HG02588 (cell line): ENCODE results near the gene PTGR2.
"Not testable (repeated sequence)": the region's sequence is repeated elsewhere in the genome, so short reads cannot be mapped to it uniquely, and the experiment has no call there.

Source experiments
- ATAC-seq: cut with Tn5 transposase; IDR thresholded peaks from one replicate; pipeline ENCODE4 v1.9.1; 2021; ENCODE audit warnings: mild to moderate bottlenecking, moderate library complexity; ENCODE audit not compliant: unreplicated experiment

Gene PTGR2

DNA sequence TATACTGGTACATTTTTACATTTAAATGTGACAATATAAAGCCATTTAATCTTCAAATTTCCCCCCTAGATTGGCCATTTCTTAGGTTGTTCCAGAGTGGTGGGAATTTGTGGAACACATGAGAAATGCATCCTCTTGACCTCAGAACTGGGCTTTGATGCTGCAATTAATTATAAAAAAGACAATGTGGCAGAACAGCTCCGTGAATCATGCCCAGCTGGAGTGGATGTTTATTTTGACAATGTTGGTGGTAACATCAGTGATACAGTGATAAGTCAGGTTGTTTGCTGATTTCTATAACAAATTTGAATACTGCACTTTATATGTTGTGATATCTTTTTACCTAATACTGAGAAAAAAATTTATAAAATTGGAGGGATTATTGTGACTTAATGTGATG lies 27.4 kb downstream of the PTGR2 start:
- ATAC-seq = no peak

DNA sequence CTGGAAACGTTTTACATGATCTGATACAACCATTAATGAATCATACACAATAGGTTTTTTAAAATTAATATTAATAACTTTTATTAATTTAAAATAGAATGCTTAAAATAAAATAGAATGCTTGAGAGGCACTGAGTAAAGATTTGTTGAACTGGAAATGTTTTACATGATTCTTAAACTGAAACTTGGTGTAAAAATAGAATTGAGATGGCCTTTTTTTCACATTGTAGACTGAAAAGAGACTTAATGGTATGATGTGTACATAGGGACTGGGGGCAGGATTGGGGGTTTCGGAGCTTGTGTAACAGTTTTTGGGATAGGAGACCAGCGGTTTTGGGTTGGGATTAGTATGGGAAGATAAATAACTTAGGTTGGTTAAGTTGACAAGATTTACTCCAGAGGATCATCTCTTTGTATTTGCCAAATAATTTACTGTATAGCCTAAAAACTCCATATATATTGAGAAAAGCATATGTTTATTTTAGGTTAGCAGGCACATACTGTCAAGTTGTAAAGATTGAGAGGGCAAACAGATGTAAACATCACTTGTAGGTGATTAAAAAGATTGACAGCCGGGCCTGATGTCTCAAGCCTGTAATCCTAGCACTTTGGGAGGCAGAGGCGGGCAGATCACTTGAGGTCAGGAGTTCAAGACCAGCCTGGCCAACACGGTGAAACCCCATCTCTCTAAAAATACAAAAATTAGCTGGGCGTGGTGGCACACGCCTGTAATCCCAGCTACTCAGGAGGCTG lies 33.0 kb downstream of the PTGR2 start:
- ATAC-seq = no peak

DNA sequence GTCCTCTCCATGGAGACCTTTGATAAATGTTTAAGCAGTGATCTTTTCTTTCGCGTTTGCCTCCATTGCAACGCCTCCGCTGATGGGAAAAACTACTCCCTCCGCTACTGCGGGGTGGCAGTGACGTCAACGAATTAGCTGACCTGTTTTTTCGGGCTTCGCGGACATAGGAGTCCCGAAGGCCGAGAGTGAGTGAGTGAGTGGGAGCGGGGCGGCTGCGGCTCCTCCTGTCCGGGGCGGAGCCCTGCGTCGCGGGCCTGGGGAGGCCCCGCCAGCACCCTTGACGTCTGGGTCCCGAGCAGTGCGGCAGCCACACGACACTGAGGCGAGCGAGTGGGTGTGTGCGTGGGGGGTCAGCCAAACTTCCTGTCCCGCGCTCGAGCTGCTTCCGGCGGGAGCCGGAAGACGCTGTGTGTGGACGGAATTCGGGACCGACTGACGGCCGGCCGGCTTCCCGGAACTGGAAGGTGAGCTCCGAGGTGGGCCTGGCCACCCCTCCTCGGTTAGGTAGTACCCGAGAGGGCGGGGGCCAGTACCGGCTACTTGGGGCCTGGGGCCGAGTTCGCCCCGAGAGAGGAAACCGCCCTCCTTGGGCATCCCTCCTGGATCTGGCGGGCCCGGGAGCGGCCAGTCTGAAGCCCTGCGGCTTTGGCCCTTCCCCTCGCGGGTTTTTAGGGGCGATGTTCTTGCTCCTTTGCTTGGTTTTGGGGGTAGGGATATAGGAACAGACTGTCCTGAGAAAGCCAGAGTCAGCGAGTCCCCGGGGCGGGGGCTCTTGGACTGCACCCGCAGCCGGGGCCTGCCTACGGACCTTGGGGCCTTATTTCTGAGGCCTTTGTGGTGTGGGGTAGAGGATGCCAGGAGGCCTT lies 35.1 kb downstream of the PTGR2 start, which contains the start of gene ZNF410:
ZNF410 (plus strand) TSS at position 411 of the 869 bp plus-strand sequence. CDS start 5,317 bp downstream, outside the sequence.
- ATAC-seq = peak; percentile 97

DNA sequence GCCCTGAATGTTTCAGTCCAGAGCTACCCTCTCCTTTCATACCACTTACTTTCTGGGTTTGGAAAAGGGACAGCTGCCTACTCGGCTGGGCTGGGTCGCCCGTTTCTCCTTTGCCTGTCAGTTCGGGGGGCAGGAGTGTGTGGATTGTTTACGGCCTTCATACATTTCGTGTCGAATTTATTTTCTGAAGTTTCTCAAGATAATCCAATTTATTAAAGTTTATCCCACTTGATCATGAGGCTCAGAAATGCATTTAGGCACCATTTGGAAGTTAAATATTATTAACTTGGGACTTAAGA lies 35.6 kb downstream of the PTGR2 start:
- ATAC-seq = no peak

DNA sequence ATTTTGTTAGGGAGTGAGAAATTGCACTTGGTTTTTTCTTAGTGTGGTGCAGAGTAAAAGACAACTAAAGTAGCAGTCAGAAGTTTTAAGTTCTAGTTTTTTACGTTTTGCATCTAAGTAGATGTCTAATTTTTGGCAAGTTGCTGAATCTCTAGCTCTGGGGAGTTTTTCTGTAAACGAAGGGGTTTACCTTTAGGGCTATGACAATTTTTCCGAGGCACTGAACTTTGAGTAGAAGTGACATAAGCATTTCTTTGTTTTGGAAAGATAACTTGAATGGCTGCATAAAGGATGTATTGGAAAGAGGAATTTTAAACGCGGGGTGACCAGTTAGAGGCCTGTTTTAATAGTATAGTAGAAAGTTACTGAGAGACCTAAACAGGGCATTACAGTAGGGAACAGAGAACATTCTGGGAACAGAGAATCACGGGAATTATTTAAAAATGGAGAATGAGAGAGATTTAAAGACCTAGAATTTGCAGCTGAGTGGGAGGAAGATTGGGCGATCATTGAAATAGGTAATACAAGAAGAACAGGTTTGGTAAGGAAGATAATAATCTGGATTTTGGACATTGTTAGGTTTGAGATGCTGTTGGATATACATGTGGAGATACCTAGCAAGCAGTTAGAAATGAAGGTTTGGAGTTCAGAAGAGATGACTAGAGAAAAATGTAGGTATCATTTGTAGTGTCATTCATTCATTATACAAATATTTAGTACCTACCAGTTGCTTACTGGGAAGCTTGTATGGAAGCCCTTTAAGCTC lies 36.2 kb downstream of the PTGR2 start:
- ATAC-seq = no peak

DNA sequence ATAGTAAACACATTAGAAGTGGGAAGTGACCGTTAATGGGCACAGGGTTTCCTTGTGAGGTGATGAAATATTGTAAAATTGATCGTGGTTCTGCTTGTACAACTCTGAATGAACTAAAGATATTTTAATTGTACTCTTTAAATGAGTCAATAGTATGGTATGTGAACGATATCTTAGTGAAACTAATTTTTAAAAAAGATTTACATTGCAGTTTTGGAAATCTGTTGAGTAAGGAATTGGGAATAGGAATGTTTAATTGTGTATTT lies 36.8 kb downstream of the PTGR2 start:
- ATAC-seq = no peak

DNA sequence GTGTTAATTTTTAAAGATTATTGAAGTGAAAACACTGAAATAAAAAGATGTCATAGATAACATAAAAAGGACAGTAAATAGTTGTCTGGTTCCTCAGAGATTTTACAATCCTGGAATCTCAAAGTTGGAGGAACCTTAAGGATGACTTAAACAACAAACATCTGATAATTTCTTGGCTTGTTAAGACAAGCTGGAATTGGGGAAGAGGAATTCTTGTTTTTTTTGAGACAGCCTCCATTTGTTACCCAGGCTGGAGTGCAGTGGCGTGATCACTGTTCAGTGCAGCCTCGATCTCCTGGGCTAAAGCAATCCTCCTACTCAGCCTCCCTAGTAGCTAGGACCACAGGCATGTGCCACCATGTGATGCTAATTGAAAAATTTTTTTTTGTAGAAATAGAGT lies 37.3 kb downstream of the PTGR2 start:
- ATAC-seq = no peak

DNA sequence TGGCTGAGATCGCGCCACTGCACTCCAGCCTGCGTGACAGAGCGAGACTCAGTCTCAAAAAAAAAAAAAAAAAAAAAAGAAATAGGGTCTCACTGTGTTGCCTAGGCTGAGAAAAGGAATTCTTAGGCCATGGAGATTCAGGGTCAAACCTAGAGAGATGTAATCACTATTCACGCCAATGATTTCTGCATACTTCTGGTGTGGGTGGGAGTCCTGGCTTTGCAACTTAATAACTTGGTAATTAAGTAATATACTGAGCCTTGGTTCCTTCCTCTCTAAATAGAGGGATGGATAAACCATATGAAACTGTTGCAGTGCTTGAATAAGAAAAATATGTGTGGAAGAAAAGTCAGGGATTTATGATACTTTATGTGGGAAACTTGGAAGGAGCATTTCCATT lies 37.7 kb downstream of the PTGR2 start:
- ATAC-seq = no peak

DNA sequence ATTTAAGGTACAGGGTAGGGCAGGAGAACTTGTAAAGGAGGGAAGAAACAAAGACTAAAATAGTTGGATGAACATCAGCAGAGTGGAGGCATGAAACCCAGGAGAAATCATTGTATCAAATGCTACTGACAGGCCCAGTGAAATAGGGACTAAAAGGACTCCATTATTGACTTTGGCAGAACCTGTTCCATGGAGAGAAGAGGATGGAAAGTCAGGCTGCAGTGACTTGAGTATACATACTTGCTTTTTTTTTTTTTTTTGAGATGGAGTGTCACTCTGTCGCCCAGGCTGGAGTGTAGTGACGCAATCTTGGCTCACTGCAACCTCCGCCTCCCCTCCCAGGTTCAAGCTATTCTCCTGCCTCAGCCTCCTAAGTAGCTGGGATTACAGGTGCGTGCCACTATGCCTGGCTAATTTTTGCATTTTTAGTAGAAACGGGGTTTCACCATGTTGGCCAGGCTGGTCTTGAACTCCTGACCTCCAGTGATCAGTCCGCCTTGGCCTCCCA lies 42.6 kb downstream of the PTGR2 start:
- ATAC-seq = not testable (repeated sequence)

DNA sequence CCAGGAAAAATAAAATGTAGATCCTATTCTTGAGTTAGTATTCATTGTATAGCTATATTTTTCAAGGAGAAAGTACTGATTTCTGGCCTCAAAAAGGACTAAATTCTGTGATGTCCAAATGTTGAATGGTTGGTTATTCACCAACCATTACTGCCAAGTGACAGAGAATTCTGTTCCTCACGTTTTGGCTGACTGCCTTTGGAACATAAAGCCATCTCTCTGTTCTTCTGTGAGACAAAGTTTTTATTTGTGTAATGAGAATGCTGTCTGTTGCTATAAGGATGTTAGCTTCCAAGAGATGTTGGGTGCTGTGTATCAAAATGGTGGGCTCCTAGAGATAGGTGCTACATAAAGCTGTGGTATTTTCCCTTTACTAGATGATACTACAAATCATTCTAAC lies 44.3 kb downstream of the PTGR2 start:
- no peak for ATAC-seq

DNA sequence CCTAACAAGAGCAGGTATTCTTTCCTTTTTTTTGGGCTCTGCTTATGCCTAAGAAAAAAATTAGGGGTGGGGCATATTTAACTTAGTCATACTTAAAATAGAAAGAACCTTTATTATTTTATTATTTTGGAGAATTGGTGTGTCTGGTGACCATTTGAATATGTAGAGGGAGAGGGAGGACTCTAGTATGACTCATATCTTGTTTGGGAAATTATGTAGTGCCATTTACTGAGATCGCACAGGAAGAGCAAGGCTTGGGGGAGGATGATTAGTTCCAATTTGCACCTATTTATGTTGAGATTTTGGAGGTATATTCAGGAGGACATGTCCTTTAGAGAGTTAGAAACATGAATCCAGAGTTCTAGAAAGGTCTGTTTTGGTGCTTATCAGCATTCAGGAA lies 44.9 kb downstream of the PTGR2 start:
- no peak for ATAC-seq

DNA sequence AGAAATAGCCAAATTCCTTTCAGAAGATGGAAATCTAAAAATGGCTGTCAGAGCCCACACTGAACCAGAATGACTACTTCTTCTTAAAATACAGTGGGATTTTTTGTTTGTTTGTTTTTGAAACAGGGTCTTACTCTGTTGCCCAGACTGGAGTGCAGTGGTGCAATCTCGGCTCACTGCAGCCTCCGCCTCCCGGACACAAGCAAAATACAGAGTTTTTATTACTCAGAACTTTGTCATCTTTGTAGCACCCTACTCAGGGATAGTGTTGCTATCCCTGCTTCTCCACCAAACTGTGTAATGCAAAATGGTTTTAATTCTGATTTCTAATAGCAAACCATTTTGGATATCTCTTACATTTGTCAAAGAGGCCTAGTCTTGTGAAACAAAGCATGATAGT lies 51.4 kb downstream of the PTGR2 start:
- no peak for ATAC-seq

DNA sequence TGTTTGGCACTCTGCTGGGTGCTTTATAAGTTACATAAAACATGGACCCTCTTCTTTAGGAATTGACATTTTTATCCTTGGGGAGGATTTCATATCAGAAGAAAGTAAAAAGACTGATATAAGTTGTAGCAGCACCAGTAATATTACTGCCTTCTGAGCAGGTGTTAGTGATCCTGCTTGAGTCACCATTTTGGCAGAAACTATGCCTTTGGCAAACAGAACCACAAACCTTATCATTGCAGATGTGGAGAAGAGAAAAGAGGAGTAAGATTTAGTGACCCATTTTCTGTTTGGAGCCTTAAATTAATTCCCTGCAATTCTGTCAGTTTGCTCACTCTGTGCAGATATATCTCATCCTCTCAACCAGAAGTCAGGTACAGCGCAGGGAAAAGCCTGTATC lies 58.0 kb downstream of the PTGR2 start:
- no peak for ATAC-seq

DNA sequence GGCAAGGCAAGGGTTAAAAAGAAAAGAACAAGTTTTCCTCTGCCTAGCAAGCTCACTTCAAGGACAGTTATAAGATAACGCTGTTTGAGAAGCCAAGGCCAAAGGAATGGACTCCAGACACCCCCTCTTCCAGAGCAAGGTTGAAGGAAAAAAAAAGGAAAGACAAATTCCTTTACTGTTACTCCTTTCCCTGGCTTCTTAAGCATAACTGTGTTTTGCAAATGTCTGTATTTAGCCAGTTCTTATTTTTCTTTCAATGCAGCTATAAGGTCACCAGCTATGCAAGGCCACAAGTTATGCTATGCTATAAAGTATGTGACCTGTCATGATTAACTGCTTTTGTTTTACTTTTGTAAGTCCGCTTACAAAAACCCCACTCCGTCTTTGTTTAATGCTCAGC lies 61.6 kb downstream of the PTGR2 start:
- no peak for ATAC-seq

DNA sequence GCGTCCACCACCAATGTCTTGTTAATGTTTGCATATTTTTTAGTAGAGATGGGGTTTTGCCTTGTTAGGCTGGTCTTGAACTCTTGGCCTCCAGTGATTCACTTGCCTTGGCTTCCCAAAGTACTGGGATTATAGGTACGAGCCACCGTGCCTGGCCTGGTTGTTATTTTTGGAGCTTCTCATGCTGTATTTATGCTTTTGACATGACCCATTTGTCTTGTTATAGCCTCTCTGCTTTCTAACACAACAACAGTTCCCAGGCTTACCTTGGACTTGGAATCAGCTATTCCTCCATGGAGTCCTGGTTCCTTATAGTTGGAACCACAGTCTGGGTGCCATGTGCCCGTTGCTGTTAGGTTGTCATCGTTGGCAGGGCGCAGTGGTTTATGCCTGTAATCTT lies 64.7 kb downstream of the PTGR2 start:
- ATAC-seq = no peak

DNA sequence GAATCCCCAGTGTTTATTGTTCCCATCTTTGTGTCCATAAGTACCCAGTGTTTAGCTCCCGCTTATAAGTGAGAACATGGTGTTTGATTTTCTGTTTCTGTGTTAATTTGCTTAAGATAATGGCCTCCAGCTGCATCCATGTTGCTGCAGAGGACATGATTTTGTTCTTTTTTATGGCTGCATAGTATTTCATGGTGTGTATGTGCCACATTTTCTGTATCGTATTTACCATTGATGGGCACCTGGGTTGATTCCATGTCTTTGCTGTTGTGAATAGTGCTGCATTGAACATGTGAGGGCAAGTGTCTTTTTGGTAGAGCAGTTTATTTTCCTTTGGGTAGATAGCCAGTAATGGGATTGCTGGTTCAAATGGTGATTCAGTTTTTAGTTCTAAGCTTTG lies 67.8 kb downstream of the PTGR2 start:
- not testable (repeated sequence) for ATAC-seq

DNA sequence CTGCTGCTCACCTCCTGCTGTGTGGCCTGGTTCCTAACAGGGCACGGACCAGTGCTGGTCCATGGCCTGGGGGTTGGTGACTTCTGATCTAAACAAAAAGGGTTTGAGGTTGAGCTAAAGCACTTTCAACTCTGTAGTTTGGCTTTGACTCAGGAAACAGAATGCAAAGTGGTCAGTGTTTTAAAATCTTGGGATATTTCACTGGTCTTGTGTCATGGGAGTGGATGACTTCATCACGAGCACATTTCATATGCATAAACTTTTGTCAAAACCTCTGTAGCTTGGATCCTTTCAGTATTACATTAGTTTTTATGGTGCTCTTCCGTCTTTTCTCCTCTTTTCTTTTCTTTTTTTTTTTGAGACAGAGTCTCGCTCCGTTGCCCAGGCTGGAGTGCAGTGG lies 72.7 kb downstream of the PTGR2 start:
- ATAC-seq = no peak
